OCI-LY7 (cell line): ENCODE measurements around the gene SLC4A3.

Experiments
- EZH2phosphoT487 ChIP-seq: fragments of 200-600 bp; sonication (generic); IDR thresholded peaks from 2 replicates; pipeline ENCODE4 v1.6.1; 2018; ENCODE audit warnings: low read depth, borderline replicate concordance, mild to moderate bottlenecking, mixed run types, antibody characterized with exemption, low read length, moderate library complexity, mixed read lengths
- TF ChIP-seq, protein P1 (sequence below): fragments of 200-600 bp; sonication (generic); conservative IDR thresholded peaks from 2 replicates; pipeline ENCODE4 v1.5.1; 2014; ENCODE audit warnings: mild to moderate bottlenecking, antibody characterized with exemption, low read length, moderate library complexity, mixed read lengths

GRCh38 chr2:219661955-219662395, 34.5 kb downstream of the SLC4A3 start:
- TF ChIP-seq, protein P1, sequence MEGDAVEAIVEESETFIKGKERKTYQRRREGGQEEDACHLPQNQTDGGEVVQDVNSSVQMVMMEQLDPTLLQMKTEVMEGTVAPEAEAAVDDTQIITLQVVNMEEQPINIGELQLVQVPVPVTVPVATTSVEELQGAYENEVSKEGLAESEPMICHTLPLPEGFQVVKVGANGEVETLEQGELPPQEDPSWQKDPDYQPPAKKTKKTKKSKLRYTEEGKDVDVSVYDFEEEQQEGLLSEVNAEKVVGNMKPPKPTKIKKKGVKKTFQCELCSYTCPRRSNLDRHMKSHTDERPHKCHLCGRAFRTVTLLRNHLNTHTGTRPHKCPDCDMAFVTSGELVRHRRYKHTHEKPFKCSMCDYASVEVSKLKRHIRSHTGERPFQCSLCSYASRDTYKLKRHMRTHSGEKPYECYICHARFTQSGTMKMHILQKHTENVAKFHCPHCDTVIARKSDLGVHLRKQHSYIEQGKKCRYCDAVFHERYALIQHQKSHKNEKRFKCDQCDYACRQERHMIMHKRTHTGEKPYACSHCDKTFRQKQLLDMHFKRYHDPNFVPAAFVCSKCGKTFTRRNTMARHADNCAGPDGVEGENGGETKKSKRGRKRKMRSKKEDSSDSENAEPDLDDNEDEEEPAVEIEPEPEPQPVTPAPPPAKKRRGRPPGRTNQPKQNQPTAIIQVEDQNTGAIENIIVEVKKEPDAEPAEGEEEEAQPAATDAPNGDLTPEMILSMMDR, result no peak
- TF ChIP-seq EZH2phosphoT487, result no peak
